SK-N-SH treated with all-trans-retinoic acid at 6 μM for 48 hours (cell line): ENCODE results near the gene PDK4.

ENCODE experiments used
- ATAC-seq: fragments of 200-7000 bp; cut with Tn5 transposase; 3 replicates; pipeline ENCODE4 v1.9.1; 2020; ENCODE audit warnings: mild to moderate bottlenecking, moderate library complexity
- ARNTL ChIP-seq: fragments of 450-650 bp; formaldehyde crosslinking; IDR thresholded peaks from 2 replicates; pipeline ENCODE4 v1.5.0; 2020; ENCODE audit warnings: low read depth, mild to moderate bottlenecking, moderate library complexity, borderline replicate concordance
- CREB5 ChIP-seq: fragments of 250-450 bp; sonication (Bioruptor Pico); IDR thresholded peaks from 2 replicates; pipeline ENCODE4 v1.5.1; 2020; ENCODE audit warnings: low read depth, mild to moderate bottlenecking, moderate library complexity
- CSDC2 ChIP-seq: fragments of 250-450 bp; sonication (Bioruptor Pico); IDR thresholded peaks from 2 replicates; pipeline ENCODE4 v1.5.0; 2020; ENCODE audit warnings: mild to moderate bottlenecking, moderate library complexity
- ESRRG ChIP-seq: fragments of 250-450 bp; sonication (Bioruptor Pico); IDR thresholded peaks from 2 replicates; pipeline ENCODE4 v1.6.1; 2021; ENCODE audit warnings: mild to moderate bottlenecking
- ISL1 ChIP-seq: fragments of 250-450 bp; sonication (Bioruptor Pico); IDR thresholded peaks from 2 replicates; pipeline ENCODE4 v2.1.2; 2022; ENCODE audit warnings: mild to moderate bottlenecking, moderate library complexity
- PPARA ChIP-seq: fragments of 250-450 bp; sonication (Bioruptor Pico); IDR thresholded peaks from 2 replicates; pipeline ENCODE4 v1.5.0; 2020; ENCODE audit warnings: mild to moderate bottlenecking, borderline replicate concordance
- RARB ChIP-seq: fragments of 250-450 bp; sonication (Bioruptor Pico); IDR thresholded peaks from 2 replicates; pipeline ENCODE4 v1.8.0; 2021; ENCODE audit warnings: mild to moderate bottlenecking, moderate library complexity
- TOX ChIP-seq: fragments of 250-450 bp; sonication (Bioruptor Pico); IDR thresholded peaks from 2 replicates; pipeline ENCODE4 v1.8.0; 2021; ENCODE audit warnings: mild to moderate bottlenecking, moderate library complexity, borderline replicate concordance
- ZC3H10 ChIP-seq: fragments of 250-450 bp; sonication (Bioruptor Pico); IDR thresholded peaks from 2 replicates; pipeline ENCODE4 v1.5.1; 2021; ENCODE audit warnings: mild to moderate bottlenecking, moderate library complexity
- ZFP3 ChIP-seq: fragments of 250-450 bp; sonication (Bioruptor Pico); IDR thresholded peaks from 2 replicates; pipeline ENCODE4 v1.5.0; 2020; ENCODE audit warnings: mild to moderate bottlenecking, moderate library complexity
- ZFP30 ChIP-seq: fragments of 450-650 bp; formaldehyde crosslinking; IDR thresholded peaks from 2 replicates; pipeline ENCODE4 v1.5.0; 2022; ENCODE audit warnings: mild to moderate bottlenecking, moderate library complexity
- ZNF565 ChIP-seq: fragments of 450-650 bp; formaldehyde crosslinking; conservative IDR thresholded peaks from 2 replicates; pipeline ENCODE4 v1.5.0; 2020; ENCODE audit warnings: low read depth, mild to moderate bottlenecking, moderate library complexity
- ZNF70 ChIP-seq: fragments of 450-650 bp; formaldehyde crosslinking; IDR thresholded peaks from 2 replicates; pipeline ENCODE4 v1.5.0; 2020; ENCODE audit warnings: mild to moderate bottlenecking, moderate library complexity
- ZNF8 ChIP-seq: fragments of 450-650 bp; formaldehyde crosslinking; IDR thresholded peaks from 2 replicates; pipeline ENCODE4 v1.5.0; 2020; ENCODE audit warnings: mild to moderate bottlenecking, moderate library complexity
- TF ChIP-seq, protein P1 (sequence below): fragments of 250-450 bp; sonication (Bioruptor Pico); IDR thresholded peaks from 2 replicates; pipeline ENCODE4 v1.8.0; 2021; ENCODE audit warnings: low read depth, mild to moderate bottlenecking, moderate library complexity, borderline replicate concordance
- TF ChIP-seq, protein P2 (sequence below): fragments of 250-450 bp; sonication (Bioruptor Pico); IDR thresholded peaks from 2 replicates; pipeline ENCODE4 v1.5.1; 2021; ENCODE audit warnings: mild to moderate bottlenecking, moderate library complexity
- TF ChIP-seq, protein P3 (sequence below): fragments of 250-450 bp; sonication (Bioruptor Pico); IDR thresholded peaks from 2 replicates; pipeline ENCODE4 v1.5.0; 2020; ENCODE audit warnings: mild to moderate bottlenecking, moderate library complexity
- TF ChIP-seq, protein P4 (sequence below): fragments of 250-450 bp; sonication (Bioruptor Pico); IDR thresholded peaks from 2 replicates; pipeline ENCODE4 v1.8.0; 2020; ENCODE audit warnings: mild to moderate bottlenecking, moderate library complexity, borderline replicate concordance

PDK4 gene

GRCh38 chr7:95549818-95550529 is 46.3 kb downstream of the PDK4 start:
- TF ChIP-seq RARB (CRISPR knock-in tag) (no peak), ZNF8 (no peak), ZNF565 (CRISPR knock-in tag) (no peak), ZFP3 (CRISPR knock-in tag) (no peak), CREB5 (CRISPR knock-in tag) (no peak)
- TF ChIP-seq, protein P1, sequence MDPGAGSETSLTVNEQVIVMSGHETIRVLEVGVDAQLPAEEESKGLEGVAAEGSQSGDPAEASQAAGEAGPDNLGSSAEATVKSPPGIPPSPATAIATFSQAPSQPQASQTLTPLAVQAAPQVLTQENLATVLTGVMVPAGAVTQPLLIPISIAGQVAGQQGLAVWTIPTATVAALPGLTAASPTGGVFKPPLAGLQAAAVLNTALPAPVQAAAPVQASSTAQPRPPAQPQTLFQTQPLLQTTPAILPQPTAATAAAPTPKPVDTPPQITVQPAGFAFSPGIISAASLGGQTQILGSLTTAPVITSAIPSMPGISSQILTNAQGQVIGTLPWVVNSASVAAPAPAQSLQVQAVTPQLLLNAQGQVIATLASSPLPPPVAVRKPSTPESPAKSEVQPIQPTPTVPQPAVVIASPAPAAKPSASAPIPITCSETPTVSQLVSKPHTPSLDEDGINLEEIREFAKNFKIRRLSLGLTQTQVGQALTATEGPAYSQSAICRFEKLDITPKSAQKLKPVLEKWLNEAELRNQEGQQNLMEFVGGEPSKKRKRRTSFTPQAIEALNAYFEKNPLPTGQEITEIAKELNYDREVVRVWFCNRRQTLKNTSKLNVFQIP (CRISPR knock-in tag) = no peak
- TF ChIP-seq, protein P2, sequence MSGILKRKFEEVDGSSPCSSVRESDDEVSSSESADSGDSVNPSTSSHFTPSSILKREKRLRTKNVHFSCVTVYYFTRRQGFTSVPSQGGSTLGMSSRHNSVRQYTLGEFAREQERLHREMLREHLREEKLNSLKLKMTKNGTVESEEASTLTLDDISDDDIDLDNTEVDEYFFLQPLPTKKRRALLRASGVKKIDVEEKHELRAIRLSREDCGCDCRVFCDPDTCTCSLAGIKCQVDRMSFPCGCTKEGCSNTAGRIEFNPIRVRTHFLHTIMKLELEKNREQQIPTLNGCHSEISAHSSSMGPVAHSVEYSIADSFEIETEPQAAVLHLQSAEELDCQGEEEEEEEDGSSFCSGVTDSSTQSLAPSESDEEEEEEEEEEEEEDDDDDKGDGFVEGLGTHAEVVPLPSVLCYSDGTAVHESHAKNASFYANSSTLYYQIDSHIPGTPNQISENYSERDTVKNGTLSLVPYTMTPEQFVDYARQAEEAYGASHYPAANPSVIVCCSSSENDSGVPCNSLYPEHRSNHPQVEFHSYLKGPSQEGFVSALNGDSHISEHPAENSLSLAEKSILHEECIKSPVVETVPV (CRISPR knock-in tag) = no peak
- ATAC-seq = peak; percentile 86

GRCh38 chr7:95547361-95548348 is 48.7 kb downstream of the PDK4 start:
- TF ChIP-seq TOX (CRISPR knock-in tag) (no peak), CSDC2 (CRISPR knock-in tag) (no peak), ARNTL (no peak)
- TF ChIP-seq, protein P1 (CRISPR knock-in tag) = no peak
- ATAC-seq = no peak

DNA sequence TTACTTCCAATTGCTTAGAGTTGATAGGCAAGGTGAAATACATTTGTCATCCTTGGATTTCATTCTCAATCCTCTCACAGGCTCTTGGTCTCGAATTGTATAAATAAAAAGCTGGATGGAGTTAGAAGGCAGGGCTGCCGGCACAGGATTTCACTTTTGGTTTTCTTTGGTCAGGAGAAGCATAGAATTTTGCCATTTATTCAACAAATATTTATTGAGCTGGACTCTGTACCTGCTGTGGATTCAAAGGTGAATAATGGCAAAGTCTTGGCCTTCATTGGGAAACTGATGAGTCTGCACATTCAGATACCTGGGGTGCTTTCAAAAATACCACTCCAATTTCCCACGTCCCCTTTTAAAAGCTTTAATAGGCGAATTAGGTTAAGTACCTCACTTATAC is 49.7 kb downstream of the PDK4 start:
- ATAC-seq = no peak
- TF ChIP-seq, protein P2 (CRISPR knock-in tag) = no peak
- TF ChIP-seq ESRRG (CRISPR knock-in tag) (no peak), ZNF8 (no peak), ZC3H10 (CRISPR knock-in tag) (no peak), ZFP30 (no peak), ZFP3 (CRISPR knock-in tag) (no peak), ARNTL (no peak), PPARA (no peak), ZNF565 (CRISPR knock-in tag) (no peak), TOX (CRISPR knock-in tag) (no peak), ZNF70 (no peak), RARB (CRISPR knock-in tag) (no peak), ISL1 (no peak)
- TF ChIP-seq, protein P3, sequence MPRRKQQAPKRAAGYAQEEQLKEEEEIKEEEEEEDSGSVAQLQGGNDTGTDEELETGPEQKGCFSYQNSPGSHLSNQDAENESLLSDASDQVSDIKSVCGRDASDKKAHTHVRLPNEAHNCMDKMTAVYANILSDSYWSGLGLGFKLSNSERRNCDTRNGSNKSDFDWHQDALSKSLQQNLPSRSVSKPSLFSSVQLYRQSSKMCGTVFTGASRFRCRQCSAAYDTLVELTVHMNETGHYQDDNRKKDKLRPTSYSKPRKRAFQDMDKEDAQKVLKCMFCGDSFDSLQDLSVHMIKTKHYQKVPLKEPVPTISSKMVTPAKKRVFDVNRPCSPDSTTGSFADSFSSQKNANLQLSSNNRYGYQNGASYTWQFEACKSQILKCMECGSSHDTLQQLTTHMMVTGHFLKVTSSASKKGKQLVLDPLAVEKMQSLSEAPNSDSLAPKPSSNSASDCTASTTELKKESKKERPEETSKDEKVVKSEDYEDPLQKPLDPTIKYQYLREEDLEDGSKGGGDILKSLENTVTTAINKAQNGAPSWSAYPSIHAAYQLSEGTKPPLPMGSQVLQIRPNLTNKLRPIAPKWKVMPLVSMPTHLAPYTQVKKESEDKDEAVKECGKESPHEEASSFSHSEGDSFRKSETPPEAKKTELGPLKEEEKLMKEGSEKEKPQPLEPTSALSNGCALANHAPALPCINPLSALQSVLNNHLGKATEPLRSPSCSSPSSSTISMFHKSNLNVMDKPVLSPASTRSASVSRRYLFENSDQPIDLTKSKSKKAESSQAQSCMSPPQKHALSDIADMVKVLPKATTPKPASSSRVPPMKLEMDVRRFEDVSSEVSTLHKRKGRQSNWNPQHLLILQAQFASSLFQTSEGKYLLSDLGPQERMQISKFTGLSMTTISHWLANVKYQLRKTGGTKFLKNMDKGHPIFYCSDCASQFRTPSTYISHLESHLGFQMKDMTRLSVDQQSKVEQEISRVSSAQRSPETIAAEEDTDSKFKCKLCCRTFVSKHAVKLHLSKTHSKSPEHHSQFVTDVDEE = no peak
- TF ChIP-seq, protein P4, sequence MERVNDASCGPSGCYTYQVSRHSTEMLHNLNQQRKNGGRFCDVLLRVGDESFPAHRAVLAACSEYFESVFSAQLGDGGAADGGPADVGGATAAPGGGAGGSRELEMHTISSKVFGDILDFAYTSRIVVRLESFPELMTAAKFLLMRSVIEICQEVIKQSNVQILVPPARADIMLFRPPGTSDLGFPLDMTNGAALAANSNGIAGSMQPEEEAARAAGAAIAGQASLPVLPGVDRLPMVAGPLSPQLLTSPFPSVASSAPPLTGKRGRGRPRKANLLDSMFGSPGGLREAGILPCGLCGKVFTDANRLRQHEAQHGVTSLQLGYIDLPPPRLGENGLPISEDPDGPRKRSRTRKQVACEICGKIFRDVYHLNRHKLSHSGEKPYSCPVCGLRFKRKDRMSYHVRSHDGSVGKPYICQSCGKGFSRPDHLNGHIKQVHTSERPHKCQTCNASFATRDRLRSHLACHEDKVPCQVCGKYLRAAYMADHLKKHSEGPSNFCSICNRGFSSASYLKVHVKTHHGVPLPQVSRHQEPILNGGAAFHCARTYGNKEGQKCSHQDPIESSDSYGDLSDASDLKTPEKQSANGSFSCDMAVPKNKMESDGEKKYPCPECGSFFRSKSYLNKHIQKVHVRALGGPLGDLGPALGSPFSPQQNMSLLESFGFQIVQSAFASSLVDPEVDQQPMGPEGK (CRISPR knock-in tag) = no peak
- TF ChIP-seq, protein P1 (CRISPR knock-in tag) = no peak
